Stimulated activated naive CD8-positive, alpha-beta T cell treated with anti-CD3 and anti-CD28 coated beads, Interleukin-15, amount 100 ng/mL, for 72 hours (primary cell): ENCODE data around the gene DNM1.

Experiments
- ATAC-seq: fragments of 150-1000 bp; cut with Tn5 transposase; 2 replicates; pipeline ENCODE4 v1.10.0; 2021; ENCODE audit warnings: mild to moderate bottlenecking, moderate library complexity
- DNase-seq, 2 donors: peaks; one replicate each; pipeline ENCODE4 v3.0.0; 2021 to 2022
- H3K27ac Mint-ChIP-seq, 2 donors: one replicate each; pipeline ENCODE4 v1.8.0; 2022; ENCODE audit warnings: mild to moderate bottlenecking in 2 of 2, mixed read lengths in 2 of 2, moderate library complexity in 2 of 2
- H3K27me3 Mint-ChIP-seq: one replicate; pipeline ENCODE4 v1.8.0; 2022; ENCODE audit warnings: mixed read lengths
- H3K4me1 Mint-ChIP-seq: one replicate; pipeline ENCODE4 v1.8.0; 2022; ENCODE audit warnings: mild to moderate bottlenecking, mixed read lengths
- H3K4me3 Mint-ChIP-seq, 2 donors: one replicate each; pipeline ENCODE4 v1.8.0; 2022; ENCODE audit warnings: mild to moderate bottlenecking in 2 of 2, mixed read lengths in 2 of 2, moderate library complexity in 1 of 2
- H3K9me3 Mint-ChIP-seq, 2 donors: one replicate each; pipeline ENCODE4 v1.8.0; 2022; ENCODE audit warnings: mixed read lengths in 2 of 2

Gene DNM1

DNA sequence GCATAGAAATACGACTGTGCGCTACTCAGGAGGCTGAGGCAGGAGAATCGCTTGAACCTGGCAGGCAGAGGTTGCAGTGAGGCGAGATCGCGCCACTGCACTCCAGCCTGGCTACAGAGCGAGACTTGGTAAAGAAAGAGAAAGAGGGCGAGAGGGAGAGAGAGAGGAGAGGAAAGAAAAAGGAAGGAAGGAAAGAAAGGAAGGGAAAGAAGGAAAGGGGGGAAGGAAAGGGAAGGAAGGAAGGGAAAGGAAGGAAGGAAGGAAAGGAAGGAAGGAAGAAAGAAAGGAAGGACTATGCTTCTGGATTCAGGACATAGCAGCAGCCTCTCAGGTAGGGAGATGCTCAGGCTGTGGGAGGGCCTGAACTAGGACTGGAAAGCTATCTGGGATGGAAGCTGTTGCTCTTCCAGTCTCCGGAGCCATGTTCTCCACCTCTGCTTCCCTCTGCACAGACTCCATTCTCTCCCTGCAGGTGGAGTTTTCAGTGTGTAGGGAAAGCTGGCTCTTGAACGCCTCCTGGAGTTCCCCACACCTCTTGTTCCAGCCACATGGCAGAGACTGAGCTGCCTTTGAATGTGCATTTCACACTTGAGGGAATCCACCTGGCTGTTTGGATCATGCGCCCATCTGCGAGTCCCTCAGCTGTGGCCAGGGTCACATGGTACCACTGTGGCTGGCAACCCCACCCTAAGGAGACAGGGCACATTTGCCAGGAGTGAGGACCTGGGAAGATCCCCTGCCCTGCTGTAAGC lies 82.0 kb downstream of the DNM1 start:
- Mint-ChIP-seq H3K4me1 (peaks cover 6% of the 10 kb centered on the region), H3K4me3 (no peak overlapping the region), H3K9me3 (no peaks in the 10 kb centered on the region), H3K27me3 (no peaks in the 10 kb centered on the region), H3K27ac (no peak overlapping the region)
- DNase-seq (no peak), ATAC-seq (no peak)

DNA sequence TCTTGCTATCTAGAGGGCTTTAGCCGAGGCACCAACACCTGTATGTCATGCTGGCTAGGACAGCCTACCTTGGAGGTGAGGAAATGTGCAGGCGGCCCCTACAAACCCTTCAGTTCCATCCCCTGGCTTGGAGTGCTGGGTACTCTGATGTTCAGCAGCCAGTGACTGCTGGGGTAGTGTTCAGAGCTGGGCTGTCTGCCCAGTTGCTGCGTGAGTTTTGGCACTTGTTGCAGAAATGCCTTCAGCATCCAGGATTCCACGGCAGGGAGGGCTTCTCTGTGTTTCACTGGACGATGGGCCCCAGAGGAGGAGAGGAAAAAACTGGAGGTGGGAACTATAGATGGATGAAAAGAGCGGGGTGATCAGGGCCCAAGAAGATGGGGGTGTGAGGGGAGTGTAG lies 83.3 kb downstream of the DNM1 start:
- ATAC-seq = no peak
- Mint-ChIP-seq H3K4me1 (no peaks in the 10 kb centered on the region), H3K4me3 (no peak overlapping the region), H3K27me3 (no peaks in the 10 kb centered on the region), H3K9me3 (no peaks in the 10 kb centered on the region), H3K27ac (no peak overlapping the region)
- no peak for DNase-seq

DNA sequence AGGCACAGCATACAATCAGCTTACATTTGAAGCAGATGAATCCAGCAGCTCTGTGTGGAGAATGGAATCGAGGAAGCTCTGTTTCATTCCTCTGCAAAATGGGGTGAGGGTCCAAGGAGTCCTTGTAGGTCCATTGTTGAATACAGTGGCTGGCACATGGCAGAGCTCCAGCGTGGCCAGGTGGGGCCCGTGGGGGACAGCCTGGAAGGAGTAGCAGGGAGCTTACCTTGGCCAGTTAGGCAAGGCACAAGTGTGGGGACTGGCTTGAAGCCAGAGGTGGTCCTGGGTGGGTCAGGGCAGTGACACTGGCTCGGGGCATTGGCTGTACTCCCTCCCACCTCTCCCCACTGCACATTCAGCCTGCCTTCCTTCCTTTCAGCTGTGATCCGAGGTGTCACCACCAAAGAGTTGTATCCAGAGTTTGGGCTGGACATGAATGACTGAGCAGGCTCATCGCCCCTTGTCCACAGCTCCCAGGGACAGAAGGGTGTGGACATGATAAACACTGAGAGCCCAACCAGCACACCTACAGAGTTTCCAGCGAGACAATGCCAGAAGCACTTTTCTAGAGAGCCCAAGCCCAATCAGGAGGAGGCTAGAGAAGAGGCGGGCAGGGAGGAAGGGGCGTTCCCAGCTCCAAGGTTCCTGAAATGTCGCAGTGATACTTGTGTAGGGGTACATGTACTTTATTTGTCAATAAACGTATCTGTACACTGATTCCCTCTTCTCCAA lies 85.3 kb downstream of the DNM1 start:
- DNase-seq (no peak), ATAC-seq (no peak)
- no peaks in the 10 kb centered on the region for H3K9me3 Mint-ChIP-seq
- H3K27me3 Mint-ChIP-seq = no peaks in the 10 kb centered on the region
- no peak overlapping the region for H3K4me3 Mint-ChIP-seq
- H3K27ac Mint-ChIP-seq = peak overlapping the region in 1 of 2 donors; percentile 71
- H3K4me1 Mint-ChIP-seq = no peaks in the 10 kb centered on the region

DNA sequence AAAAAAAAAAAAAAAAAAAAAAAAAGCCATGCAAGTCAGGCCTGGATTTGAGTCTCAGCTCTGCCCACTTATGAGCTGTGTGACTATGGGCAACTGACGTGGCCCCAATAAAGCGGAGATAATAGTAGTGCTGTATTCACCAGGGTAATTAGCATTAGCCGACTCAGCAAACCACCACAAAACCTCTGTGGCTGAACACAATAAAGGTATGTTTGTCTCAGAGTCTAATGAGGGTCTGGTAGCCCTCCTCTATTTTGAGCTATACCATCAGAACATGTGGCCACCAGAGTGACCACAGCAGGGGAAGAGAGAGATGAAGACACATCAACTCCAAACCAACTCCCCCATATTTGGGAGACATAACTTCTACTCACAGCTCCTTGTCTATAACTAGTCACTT lies 88.8 kb downstream of the DNM1 start:
- no peak for DNase-seq
- no peak for ATAC-seq
- Mint-ChIP-seq H3K9me3 (no peaks in the 10 kb centered on the region), H3K27me3 (no peaks in the 10 kb centered on the region), H3K27ac (no peak overlapping the region), H3K4me3 (no peak overlapping the region), H3K4me1 (peaks cover 6% of the 10 kb centered on the region)

DNA sequence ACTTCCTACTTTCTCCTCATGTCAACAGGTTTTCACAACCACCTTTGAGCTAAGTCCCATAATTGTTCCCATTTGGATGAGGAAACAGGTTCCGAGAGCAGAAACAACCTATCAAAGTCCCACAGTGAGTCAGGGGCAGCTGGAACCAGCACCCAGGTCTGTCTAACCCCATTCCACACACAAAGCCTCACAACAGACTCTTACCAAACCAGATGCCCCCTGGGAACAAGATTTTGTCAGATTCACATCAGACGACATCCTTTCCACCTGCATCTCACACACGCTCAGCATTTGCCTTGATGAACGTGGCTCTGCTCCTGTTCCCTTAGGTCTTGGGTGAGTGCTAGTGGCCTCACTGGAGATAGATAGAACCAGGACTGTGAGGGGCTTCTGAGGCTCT lies 89.9 kb downstream of the DNM1 start:
- Mint-ChIP-seq H3K27ac (no peak overlapping the region), H3K4me3 (no peak overlapping the region), H3K27me3 (no peaks in the 10 kb centered on the region), H3K4me1 (peaks cover 6% of the 10 kb centered on the region), H3K9me3 (no peaks in the 10 kb centered on the region)
- no peak for ATAC-seq
- no peak for DNase-seq

DNA sequence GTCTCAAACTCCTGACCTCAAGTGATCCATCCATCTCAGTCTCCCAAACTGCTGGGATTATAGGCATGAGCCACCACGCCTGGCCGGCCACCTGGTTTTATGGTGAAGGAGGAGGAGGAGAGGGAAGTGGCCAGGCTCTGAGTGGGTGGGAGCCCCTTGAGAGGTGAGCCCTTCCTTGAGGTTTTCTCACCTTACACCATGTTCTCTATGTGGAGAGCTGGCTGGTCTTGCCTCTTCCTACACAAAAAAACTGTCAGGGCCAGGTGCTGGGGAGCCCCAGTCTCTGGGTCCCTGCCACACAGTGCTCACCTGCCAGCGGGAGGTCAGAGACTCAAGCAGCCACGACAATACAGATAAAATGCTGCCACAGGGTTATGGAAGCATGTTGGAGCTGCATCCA lies 91.0 kb downstream of the DNM1 start:
- Mint-ChIP-seq H3K27me3 (no peaks in the 10 kb centered on the region), H3K27ac (peak overlapping the region in 1 of 2 donors; percentile 75), H3K9me3 (no peaks in the 10 kb centered on the region), H3K4me3 (no peak overlapping the region), H3K4me1 (peaks cover 6% of the 10 kb centered on the region)
- no peak for DNase-seq
- ATAC-seq = no peak

DNA sequence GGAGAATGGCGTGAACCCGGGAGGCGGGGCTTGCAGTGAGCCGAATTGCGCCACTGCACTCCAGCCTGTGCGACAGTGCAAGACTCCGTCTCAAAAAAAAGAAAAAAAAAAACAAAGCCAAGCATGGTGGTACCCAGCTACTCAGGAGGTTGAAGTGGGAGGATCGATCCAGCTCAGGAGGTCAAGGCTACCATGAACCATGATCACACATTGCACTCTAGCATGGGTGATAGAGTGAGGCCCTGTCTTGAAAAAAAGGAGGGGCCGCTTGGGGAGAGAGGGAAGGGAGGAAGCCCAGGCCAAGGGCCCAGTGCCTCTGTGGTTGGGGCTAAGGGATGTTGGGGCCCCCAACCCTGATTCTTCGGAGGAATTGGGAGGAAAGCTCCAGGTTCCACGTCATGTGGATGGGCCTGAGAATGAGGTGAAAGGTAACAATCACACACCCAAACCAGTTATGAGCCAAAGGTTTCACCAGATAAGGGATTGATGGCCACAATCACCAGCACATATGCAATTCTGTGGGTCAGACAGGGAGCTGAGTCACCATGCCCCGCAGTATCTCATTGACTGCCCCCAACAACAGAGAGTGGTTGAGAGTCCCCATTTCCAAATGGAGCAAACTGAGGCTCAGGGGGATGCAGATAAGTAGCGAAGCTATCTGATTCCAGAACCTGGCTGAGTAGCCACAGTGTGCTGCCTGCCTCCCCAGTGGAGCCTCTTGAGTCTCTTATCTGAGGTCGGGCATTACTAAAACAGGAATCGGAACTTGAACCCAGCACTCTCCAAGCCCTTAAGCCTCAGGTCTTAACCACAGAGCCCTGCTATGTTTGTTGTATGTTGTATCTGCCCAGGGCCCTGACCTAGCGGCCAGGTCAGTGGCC lies 93.4 kb downstream of the DNM1 start:
- peak overlapping the region in 1 of 2 donors; percentile 91 for H3K27ac Mint-ChIP-seq
- no peak for ATAC-seq

DNA sequence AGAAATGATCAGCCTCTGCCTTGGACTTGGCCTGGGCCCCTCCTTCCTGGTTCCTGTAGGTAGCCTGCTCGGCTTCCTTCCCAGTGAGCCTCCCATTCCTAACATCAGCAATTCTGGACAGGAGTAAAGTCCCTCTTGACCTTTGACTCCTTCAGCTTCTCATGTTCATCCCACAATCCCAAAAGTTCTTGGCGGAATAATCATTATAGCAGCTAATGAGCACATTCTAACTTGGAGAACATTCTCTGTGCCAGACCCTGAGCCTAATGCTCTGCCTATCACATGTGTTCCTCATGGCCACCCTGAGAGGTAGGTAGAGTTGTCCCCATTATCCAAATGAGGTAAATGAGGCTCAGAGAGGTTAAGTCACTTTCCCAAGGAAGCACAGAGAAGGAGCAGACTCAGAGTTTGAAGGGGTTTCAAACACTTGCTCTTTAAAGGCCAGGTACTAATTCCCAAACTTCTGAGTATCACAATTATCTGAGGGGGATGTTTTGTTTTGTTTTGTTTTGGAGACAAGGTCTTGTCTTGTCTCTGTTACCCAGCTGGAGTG lies 94.1 kb downstream of the DNM1 start:
- H3K27ac Mint-ChIP-seq = peak overlapping the region in 1 of 2 donors; percentile 48
- no peak for DNase-seq
- no peak overlapping the region for H3K4me3 Mint-ChIP-seq
- H3K9me3 Mint-ChIP-seq = no peaks in the 10 kb centered on the region
- H3K27me3 Mint-ChIP-seq = no peaks in the 10 kb centered on the region
- peaks cover 6% of the 10 kb centered on the region for H3K4me1 Mint-ChIP-seq
- ATAC-seq = no peak

More for the DNA sequence above, 93.4 kb downstream of the DNM1 start:
- peaks cover 6% of the 10 kb centered on the region for H3K4me1 Mint-ChIP-seq
- no peaks in the 10 kb centered on the region for H3K27me3 Mint-ChIP-seq
- no peak for DNase-seq
- H3K4me3 Mint-ChIP-seq = no peak overlapping the region
- H3K9me3 Mint-ChIP-seq = no peaks in the 10 kb centered on the region

DNA sequence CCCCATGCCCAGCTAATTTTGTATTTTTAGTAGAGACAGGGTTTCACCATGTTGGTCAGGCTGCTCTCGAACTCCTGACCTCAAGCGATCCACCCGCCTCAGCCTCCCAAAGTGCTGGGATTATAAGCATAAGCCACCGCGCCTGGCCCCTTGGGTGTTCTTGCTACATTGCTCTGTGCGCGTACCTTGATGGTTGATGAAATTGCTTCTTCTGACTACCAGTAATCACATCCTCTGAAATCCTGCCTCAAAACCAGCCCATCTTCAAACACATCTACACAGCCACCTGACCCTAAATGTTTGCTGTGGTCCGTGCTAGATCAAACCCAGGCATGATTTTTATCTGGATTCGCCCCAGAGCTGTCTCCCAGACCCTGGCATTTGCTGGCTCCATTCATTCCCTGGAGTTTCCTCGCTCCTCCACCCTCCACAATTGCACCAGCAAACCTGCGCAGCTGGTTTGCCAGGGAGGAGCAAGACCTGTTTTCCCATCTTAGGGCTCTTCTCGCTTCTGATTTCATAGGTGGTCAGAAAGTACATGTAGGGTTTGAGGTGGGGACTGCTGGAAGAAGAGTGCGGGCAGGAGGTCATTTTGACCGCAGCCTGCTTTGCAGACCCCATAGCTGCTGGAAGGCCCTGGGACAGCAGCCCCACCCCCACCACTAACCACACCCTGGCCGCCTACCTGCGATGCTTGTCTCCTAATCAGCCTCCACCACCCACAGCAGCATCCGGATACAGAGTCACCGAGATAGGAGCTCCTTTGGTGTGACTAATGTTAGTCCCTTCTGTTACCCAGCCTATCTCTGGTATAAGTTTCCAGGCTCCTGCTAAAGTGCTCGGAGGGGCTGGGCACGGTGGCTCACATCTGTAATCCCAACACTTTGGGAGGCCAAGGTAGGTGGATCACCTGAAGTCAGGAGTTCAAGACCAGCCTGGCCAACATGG lies 95.6 kb downstream of the DNM1 start:
- Mint-ChIP-seq H3K4me1 (peaks cover 6% of the 10 kb centered on the region), H3K27me3 (no peaks in the 10 kb centered on the region), H3K27ac (peak overlapping the region in 1 of 2 donors; percentile 30), H3K4me3 (no peak overlapping the region), H3K9me3 (no peaks in the 10 kb centered on the region)
- DNase-seq = no peak
- no peak for ATAC-seq

DNA sequence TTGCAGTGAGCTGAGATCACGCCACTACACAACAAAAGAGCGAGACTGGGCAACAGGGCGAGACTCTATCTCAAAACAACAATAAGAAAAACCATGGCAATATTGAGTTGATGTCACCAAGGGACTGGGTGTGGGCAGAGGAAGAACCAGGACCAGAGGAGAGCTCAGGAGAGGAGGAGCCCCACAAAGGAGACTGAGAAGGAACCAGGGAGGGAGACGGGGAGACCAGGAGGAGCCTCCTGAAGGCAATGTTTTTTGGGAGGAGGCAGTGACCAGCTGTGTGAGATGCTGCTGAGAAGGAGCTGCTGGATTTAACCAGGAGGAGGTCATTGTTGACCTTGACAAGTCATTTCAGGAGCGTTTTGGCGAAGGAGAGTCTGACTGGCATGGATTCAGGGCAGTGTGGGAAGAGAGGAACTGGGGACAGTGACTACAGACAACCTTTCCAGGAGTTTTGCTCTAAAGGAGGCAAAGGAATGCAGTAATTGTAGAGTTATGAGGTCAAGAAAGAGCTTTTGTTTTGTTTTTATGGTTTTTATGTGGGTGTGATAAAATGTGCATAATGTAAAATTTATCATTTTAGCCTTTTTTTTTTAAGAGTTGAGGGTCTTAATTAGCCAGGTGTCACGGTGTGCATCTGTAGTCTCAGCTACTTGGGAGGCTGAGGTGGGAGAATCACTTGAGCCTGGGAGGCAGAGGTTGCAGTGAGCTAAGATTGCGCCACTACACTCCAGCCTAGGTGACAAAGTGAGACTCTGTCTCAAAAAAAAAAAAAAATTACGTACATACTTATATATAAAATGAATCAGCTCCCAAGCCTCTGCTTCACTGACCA lies 101.2 kb downstream of the DNM1 start:
- H3K4me3 Mint-ChIP-seq = no peak overlapping the region

More for the DNA sequence above, 101.2 kb downstream of the DNM1 start:
- Mint-ChIP-seq H3K27me3 (no peaks in the 10 kb centered on the region), H3K9me3 (no peaks in the 10 kb centered on the region), H3K27ac (peak overlapping the region; percentile 1 to 72), H3K4me1 (no peaks in the 10 kb centered on the region)
- no peak for DNase-seq
- ATAC-seq = no peak
